Mucosa of descending colon (tissue), 3 donors: ENCODE measurements around the gene SCD5. TPM values are rescaled to one million over a fixed set of nuclear protein-coding genes. Genes with fewer than 3 reads are reported as not detected.

Experiments
- ATAC-seq: fragments of 200-7000 bp; cut with Tn5 transposase; one replicate; pipeline ENCODE4 v1.9.1; 2020; ENCODE audit warnings: mild to moderate bottlenecking, moderate library complexity
- DNase-seq, 3 donors: peaks; one replicate each; pipeline ENCODE4 v3.0.0-alpha.2; 2020
- H3K36me3 ChIP-seq: fragments of 200-600 bp; one replicate; pipeline ENCODE4 v1.8.0; 2021; ENCODE audit warnings: low read depth, mild to moderate bottlenecking
- H3K4me1 ChIP-seq: fragments of 200-600 bp; one replicate; pipeline ENCODE4 v1.8.0; 2021; ENCODE audit warnings: low read depth, mild to moderate bottlenecking
- H3K4me3 ChIP-seq: fragments of 200-600 bp; one replicate; pipeline ENCODE4 v1.8.0; 2021; ENCODE audit warnings: mild to moderate bottlenecking
- H3K9me3 ChIP-seq: fragments of 200-600 bp; one replicate; pipeline ENCODE4 v1.8.0; 2021; ENCODE audit warnings: mild to moderate bottlenecking
- intact Hi-C, 2 donors: fragments of 100-400 bp; cut with DNase I in 1 of 2; cut with micrococcal nuclease in 1 of 2; formaldehyde crosslinking; loops; one replicate each; pipeline versions ENCODE4 v1.11.0 to v1.11.1; 2022; cut with DNase I, micrococcal nuclease
- total RNA-seq, 3 donors: library from RNA; stranded (reverse); fragmentation: NEBNext Ultra II Directional in 2 of 3; extraction: Animal tissue kit (Norgen Biotek cat#: 25700) in 2 of 3; gene quantifications; one replicate each; pipeline versions ENCODE4 v1.2.1 to v1.2.4, GENCODE V29; 2021 to 2023
- TF ChIP-seq, protein P1 (sequence below): fragments of 200-600 bp; IDR thresholded peaks from one replicate; pipeline ENCODE4 v1.8.0; 2022; ENCODE audit warnings: antibody characterized with exemption, mild to moderate bottlenecking
- donor health status: DM: no; HTN: no; CAD: no; lungs with moderate emphysema.
- donor health status: DM: no; HTN: no; CAD: no.
- donor health status: DM: no; HTN: yes; CAD: no.

SCD5 gene
- total RNA-seq, 3 donors from 2014 or later: 1.5 to 19.9 (median 2.8) TPM

DNA sequence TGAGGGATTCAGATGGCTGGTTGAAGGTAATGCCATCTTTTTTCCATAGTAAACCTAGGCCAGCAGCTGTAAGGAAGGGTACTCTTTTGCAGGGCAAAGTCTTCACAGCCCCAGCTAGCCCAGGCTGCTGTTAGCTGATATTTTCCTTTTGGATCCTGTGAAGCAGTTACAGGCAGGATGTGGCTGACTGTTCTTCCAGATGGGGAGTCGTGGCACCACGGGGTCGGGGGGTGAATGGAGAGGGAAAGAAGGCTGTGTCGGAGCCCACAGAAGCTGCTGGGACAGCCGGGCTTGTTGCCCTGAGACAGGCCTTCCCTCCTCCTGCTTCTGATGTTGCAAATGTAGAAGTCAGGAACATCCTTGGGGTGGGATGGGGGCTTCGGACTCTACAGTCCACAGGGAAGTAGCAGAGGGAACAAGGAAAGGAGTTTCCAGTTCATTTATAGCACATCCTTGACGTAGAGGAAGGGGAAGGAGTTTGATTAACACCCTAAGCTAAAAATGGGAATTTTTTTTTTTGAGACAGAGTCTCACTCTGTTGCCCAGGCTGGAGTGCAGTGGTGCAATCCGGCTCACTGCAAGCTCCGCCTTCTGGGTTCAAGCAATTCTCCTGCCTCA is 172.2 kb downstream of the SCD5 start:
- no peak for DNase-seq
- ATAC-seq: no peak
- intact Hi-C loops: no loop called here
- no peaks in the 10 kb centered on the region for H3K4me1 ChIP-seq
- H3K36me3 ChIP-seq: no peaks in the 10 kb centered on the region
- H3K4me3 ChIP-seq: no peak overlapping the region
- TF ChIP-seq, protein P1, sequence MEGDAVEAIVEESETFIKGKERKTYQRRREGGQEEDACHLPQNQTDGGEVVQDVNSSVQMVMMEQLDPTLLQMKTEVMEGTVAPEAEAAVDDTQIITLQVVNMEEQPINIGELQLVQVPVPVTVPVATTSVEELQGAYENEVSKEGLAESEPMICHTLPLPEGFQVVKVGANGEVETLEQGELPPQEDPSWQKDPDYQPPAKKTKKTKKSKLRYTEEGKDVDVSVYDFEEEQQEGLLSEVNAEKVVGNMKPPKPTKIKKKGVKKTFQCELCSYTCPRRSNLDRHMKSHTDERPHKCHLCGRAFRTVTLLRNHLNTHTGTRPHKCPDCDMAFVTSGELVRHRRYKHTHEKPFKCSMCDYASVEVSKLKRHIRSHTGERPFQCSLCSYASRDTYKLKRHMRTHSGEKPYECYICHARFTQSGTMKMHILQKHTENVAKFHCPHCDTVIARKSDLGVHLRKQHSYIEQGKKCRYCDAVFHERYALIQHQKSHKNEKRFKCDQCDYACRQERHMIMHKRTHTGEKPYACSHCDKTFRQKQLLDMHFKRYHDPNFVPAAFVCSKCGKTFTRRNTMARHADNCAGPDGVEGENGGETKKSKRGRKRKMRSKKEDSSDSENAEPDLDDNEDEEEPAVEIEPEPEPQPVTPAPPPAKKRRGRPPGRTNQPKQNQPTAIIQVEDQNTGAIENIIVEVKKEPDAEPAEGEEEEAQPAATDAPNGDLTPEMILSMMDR: no peak
- no peaks in the 10 kb centered on the region for H3K9me3 ChIP-seq

DNA sequence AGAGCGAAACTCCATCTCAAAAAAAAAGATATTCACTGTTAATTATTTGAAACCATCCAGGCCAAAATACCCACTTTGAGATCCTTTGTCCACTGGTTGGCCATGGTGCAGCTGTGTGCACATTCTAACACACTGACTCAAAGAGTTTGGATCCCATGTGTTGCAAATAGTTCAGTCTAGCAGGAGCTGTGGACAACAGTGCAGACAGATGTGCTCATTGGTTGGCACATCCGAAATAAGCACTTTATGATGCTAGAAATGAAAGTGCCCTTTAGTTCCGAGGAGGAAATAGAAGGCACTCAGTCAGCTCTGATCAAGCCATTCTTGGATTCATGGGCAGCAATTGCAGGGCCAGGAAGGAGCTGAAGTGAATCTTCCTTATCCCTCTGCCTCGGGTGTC is 173.8 kb downstream of the SCD5 start:
- DNase-seq (no peak), ATAC-seq (no peak)
- TF ChIP-seq, protein P1: no peak
- no peak overlapping the region for H3K4me3 ChIP-seq
- intact Hi-C loops: no loop called here
- H3K9me3 ChIP-seq: no peaks in the 10 kb centered on the region
- H3K36me3 ChIP-seq: no peaks in the 10 kb centered on the region
- no peaks in the 10 kb centered on the region for H3K4me1 ChIP-seq

DNA sequence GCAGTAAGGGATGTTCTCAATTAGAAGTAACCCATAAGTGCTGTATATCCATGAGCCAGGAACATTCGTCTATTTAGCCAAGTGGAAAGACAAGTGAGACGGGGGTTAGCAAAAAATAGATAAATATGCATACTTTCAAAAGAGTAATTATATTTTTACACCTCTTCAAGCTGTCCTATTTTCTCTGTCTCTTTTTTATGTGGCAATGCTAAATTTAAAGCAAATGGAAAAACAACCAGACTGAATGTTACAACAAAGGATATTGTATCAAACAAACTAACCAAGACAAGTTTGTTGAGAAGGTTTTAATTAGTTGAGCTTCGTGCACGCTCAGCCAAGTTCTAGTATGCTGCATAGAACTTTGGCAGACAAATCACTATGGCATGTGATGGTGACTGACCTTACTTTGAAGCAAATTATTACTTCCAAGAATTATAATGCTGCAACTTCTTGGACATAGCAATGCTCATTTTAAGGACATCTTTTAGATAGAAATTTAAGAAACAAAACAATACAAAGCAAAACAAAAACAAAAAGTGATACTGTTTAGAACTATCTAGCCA is 175.4 kb downstream of the SCD5 start:
- intact Hi-C loops: no loop called here
- DNase-seq (no peak), ATAC-seq (no peak)
- TF ChIP-seq, protein P1: no peak
- H3K36me3 ChIP-seq: no peaks in the 10 kb centered on the region
- H3K9me3 ChIP-seq: no peaks in the 10 kb centered on the region
- no peak overlapping the region for H3K4me3 ChIP-seq
- H3K4me1 ChIP-seq: no peaks in the 10 kb centered on the region

DNA sequence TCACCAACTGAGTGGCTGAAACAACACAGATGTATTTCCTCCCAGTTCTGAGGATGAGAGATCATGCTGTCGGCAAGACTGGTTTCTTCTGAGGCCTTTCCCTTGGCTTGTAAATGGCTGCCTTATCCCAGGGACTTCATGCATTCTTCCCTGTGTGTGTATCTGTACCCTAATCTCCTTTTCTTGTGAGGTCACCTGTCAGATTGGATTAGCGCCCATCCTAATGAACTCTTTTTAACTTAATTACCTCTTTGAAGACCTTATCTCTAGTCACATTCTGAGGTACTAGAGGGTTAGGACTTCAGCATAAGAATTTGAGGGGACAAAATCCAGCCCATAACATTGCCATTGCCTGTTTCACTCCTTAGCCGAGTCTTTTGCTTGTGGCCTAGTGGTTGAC is 177.3 kb downstream of the SCD5 start:
- TF ChIP-seq, protein P1: no peak
- intact Hi-C loops: no loop called here
- Histone ChIP-seq H3K36me3 (no peaks in the 10 kb centered on the region), H3K9me3 (no peaks in the 10 kb centered on the region), H3K4me3 (no peak overlapping the region), H3K4me1 (no peaks in the 10 kb centered on the region)
- DNase-seq (no peak), ATAC-seq (no peak)

DNA sequence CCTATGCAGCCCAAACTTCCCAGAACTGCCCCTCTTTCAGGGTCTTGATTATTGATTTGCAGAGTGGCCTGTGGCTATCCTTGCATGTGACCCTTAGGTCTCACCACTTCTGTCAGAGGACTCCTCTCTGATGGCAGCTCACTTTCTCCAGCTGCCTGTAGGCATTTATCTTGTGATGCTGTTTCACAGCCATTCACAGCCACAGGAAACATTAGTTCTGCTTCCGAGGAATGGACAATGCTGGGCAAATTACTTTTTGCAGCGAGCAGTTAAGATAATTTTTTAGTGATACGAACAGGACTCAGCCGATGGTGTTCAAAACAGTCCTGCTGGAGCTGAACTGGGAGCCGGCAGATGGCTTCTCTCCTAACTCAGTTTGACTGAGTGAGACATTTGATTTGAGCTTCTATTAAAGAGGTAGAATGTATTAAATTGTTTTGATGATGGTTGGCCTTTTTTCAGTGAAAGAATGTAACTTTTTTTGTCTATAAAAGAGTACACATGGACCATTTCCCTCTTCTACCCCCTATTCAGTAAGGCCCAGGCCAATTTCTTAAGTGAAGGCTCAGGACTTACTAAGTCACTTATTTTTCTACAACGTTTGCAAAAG is 178.4 kb downstream of the SCD5 start:
- H3K4me1 ChIP-seq: no peaks in the 10 kb centered on the region
- TF ChIP-seq, protein P1: no peak
- no peaks in the 10 kb centered on the region for H3K9me3 ChIP-seq
- ATAC-seq (no peak), DNase-seq (no peak)
- H3K4me3 ChIP-seq: no peak overlapping the region
- H3K36me3 ChIP-seq: no peaks in the 10 kb centered on the region
- intact Hi-C loops: no loop called here
